ENCODE data around the gene QKI.

DNA sequence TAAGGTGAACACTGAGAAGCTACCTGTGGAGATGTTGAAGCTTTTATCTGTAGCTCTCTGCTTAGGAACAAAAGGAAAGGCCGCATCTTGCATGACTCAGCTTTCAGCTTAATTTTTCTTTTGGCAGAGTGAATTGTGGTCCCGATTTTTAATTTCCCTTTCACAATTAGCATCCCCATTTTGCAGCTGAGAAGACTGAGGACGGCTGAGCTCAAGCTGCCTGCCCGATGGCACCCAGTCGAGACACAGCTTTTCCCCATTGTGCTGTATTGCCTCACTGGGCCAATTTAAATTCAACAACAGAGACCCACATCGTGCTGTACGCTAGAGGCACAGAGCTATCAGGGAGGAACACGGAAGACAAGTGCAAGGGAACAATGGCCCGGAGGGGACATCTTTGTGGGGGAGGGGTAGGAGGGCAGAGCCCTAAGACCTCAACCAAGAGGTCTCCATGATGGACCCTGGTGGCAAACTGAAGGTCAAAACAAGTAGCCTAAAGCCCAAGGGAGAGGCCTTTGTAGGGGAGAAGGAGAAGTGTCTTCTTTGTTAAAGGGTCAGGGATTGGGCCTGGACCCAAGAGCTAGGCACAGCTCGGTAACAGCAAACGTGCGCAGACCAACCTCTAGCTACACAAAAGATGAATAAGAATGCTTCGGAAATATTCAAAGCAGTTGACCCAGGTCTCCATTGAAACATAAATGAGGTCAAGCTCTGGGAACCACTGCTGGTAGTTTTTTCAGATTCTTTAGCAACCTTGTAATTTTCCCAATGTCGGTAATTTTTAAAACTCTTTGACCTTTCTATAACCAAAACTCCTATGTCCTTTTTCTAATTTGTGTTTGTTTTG, 13.3 kb upstream of the QKI start:
- TF ChIP-seq CEBPB (IDR thresholded peaks at IDR 0.05) (no peak), RAD21 (IDR thresholded peaks at IDR 0.05; ENCODE audit: low read depth) (no peak), ZBTB7A (IDR thresholded peaks at IDR 0.05; ENCODE audit: low read depth) (no peak), TAF1 (IDR thresholded peaks at IDR 0.05; ENCODE audit: low read depth) (no peak), EP300 (IDR thresholded peaks at IDR 0.05; ENCODE audit: borderline replicate concordance) (no peak), TEAD4 (IDR thresholded peaks at IDR 0.05) (no peak)
- TF ChIP-seq, protein P1, sequence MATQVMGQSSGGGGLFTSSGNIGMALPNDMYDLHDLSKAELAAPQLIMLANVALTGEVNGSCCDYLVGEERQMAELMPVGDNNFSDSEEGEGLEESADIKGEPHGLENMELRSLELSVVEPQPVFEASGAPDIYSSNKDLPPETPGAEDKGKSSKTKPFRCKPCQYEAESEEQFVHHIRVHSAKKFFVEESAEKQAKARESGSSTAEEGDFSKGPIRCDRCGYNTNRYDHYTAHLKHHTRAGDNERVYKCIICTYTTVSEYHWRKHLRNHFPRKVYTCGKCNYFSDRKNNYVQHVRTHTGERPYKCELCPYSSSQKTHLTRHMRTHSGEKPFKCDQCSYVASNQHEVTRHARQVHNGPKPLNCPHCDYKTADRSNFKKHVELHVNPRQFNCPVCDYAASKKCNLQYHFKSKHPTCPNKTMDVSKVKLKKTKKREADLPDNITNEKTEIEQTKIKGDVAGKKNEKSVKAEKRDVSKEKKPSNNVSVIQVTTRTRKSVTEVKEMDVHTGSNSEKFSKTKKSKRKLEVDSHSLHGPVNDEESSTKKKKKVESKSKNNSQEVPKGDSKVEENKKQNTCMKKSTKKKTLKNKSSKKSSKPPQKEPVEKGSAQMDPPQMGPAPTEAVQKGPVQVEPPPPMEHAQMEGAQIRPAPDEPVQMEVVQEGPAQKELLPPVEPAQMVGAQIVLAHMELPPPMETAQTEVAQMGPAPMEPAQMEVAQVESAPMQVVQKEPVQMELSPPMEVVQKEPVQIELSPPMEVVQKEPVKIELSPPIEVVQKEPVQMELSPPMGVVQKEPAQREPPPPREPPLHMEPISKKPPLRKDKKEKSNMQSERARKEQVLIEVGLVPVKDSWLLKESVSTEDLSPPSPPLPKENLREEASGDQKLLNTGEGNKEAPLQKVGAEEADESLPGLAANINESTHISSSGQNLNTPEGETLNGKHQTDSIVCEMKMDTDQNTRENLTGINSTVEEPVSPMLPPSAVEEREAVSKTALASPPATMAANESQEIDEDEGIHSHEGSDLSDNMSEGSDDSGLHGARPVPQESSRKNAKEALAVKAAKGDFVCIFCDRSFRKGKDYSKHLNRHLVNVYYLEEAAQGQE (IDR thresholded peaks at IDR 0.05; ENCODE audit: low read depth): no peak
- TF ChIP-seq, protein P2, sequence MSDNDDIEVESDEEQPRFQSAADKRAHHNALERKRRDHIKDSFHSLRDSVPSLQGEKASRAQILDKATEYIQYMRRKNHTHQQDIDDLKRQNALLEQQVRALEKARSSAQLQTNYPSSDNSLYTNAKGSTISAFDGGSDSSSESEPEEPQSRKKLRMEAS (IDR thresholded peaks at IDR 0.05): no peak
